LNCAP (cell line): ENCODE results near the gene COL6A2.

Experiments
- TF ChIP-seq, protein P1 (sequence below): fragments of 450-650 bp; IDR thresholded peaks from 2 replicates; pipeline ENCODE4 v1.5.1; 2017; ENCODE audit warnings: mild to moderate bottlenecking

The COL6A2 gene

GRCh38 chr21:46063227-46063626, 34.7 kb upstream of the COL6A2 start:
- TF ChIP-seq, protein P1, sequence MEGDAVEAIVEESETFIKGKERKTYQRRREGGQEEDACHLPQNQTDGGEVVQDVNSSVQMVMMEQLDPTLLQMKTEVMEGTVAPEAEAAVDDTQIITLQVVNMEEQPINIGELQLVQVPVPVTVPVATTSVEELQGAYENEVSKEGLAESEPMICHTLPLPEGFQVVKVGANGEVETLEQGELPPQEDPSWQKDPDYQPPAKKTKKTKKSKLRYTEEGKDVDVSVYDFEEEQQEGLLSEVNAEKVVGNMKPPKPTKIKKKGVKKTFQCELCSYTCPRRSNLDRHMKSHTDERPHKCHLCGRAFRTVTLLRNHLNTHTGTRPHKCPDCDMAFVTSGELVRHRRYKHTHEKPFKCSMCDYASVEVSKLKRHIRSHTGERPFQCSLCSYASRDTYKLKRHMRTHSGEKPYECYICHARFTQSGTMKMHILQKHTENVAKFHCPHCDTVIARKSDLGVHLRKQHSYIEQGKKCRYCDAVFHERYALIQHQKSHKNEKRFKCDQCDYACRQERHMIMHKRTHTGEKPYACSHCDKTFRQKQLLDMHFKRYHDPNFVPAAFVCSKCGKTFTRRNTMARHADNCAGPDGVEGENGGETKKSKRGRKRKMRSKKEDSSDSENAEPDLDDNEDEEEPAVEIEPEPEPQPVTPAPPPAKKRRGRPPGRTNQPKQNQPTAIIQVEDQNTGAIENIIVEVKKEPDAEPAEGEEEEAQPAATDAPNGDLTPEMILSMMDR, result no peak

- TF ChIP-seq, protein P1, result no peak
These were observed 33.9 kb upstream of the COL6A2 start for GRCh38 chr21:46063734-46064680.

- TF ChIP-seq, protein P1, result no peak
These were observed 33.1 kb upstream of the COL6A2 start for GRCh38 chr21:46064870-46065214.

DNA sequence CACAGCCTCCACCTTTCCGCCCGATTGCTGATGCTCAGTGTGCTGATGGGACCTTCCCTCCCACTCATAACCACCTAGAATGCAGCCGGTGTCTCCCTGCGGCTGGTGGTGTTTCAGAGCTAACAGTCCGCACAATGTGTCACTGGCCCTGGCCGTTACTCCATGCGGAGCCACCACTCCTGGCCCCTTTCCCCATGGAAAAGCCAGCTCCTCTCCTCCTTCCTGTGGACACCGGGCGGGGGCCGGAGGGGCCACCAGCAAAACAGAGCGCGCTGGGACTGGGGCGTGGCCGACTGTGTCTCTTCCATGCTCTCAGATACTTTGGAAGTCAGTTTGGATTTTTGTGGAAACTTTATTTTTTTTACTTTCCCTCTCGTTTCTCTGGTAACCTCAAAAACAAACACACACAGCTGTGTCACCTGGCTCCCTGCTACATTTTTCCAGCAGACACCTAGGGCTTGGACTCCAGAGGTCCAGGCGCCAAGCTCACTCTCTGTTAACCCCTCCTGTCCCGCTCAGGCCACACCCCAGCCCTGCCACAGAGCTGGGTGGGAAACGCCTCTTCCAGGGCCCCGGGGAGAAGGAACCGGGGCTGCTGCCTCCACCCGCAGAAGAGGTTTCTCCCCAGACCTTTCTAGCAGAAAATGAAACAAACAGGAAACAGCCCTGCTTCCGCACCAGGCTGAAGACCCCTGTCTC, 32.5 kb upstream of the COL6A2 start:
- TF ChIP-seq, protein P1, result no peak

GRCh38 chr21:46065914-46066551, 31.9 kb upstream of the COL6A2 start:
- TF ChIP-seq, protein P1, result no peak

DNA sequence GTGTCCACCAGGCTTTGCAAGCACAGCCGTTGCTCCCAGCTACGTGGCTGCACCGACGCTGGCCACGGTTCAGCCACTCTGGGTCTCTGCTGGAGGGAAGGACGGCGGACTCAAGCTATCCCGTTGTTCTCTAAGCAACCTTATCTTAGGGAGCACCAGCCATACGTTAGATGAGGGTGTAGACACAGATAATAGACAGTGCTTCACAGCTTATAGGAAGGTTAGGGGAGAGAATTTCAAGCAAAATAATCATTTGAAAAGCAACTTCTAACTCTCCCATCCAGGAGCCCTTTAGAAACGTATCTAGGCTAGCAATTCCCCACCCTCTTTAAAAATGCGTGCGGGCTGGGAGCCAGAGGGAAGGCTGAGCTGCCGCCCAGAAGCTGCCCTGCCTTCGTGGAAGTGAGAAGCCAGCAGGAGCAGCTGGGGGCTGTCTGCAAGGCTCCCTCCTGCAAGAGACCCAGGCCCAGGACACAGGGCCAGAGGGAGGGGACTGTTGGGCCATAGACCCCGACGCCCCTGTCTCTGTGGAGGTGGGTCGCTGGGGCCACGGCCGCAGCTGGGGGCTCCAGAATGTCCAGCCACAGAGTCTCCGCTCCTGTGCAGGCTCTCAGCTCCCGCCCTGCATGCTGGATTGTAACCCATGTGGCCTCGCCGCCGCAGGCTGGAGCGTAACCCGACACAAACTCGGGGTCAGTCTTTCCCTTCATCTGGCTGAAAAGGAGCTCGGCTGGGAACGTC, 31.2 kb upstream of the COL6A2 start:
- TF ChIP-seq, protein P1, result no peak

DNA sequence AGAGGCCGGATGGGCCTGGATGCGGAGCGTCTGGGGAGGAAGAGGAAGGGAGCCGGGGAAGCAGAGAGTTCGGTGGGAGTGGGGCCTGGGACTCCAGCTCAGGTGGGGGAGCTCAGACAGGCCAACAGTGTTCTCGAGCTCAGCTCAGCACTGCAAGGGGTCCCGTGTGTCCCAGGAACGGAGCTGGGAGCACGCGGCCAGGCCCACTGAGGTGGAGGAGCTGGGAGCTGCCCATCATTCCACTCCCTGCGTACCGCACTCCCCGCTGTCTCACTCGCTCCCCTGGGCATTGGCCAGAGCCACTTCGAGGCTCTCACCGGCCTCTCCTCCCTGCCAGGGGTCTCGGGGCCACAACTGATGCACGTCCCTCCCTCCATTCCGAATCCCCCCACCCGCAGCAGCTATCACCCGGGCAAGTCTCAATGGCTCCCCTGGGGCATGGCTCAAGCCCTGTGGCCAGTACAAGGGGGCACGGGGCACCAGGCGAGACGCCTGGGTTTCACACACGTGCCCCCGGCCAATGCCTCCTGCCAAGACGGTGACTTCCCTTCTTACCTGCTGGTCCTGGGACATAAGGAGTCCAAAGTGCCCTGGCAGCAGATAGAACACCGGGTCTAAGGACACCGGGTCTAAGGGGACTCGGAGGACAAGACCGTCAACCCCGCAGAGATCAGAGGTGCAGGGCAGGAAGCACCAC, 30.3 kb upstream of the COL6A2 start:
- TF ChIP-seq, protein P1, result no peak
